Loucy (cell line): ENCODE data around the gene ALPK1.

Experiments
- H2AFZ ChIP-seq: fragments of 200-600 bp; sonication (generic); 2 replicates; pipeline ENCODE4 v1.6.0; 2016; ENCODE audit warnings: antibody characterized with exemption, mild to moderate bottlenecking, low read length, moderate library complexity
- H3F3A ChIP-seq: fragments of 200-600 bp; 2 replicates; pipeline ENCODE4 v1.6.0; 2016; ENCODE audit warnings: antibody characterized with exemption, low read depth, mild to moderate bottlenecking
- H3K27me3 ChIP-seq: fragments of 200-600 bp; sonication (generic); 2 replicates; pipeline ENCODE4 v1.6.1; 2014; ENCODE audit warnings: low read length, mild to moderate bottlenecking; ENCODE audit not compliant: insufficient read depth, poor library complexity, severe bottlenecking
- H3K36me3 ChIP-seq: fragments of 200-600 bp; sonication (generic); 2 replicates; pipeline ENCODE4 v1.6.1; 2016; ENCODE audit warnings: low read length; ENCODE audit not compliant: insufficient read depth
- H3K4me1 ChIP-seq: fragments of 200-600 bp; sonication (generic); 2 replicates; pipeline ENCODE4 v1.5.1; 2014; ENCODE audit warnings: low read length, mild to moderate bottlenecking; ENCODE audit not compliant: insufficient read depth, poor library complexity, severe bottlenecking
- H3K4me2 ChIP-seq: fragments of 200-600 bp; sonication (generic); 2 replicates; pipeline ENCODE4 v1.6.0; 2014; ENCODE audit warnings: antibody characterized with exemption, low read length, low read depth, mild to moderate bottlenecking; ENCODE audit not compliant: poor library complexity, severe bottlenecking
- H3K4me3 ChIP-seq: fragments of 200-600 bp; sonication (generic); 2 replicates; pipeline ENCODE4 v1.5.1; 2014; ENCODE audit warnings: low read length, mild to moderate bottlenecking, mixed read lengths; ENCODE audit not compliant: poor library complexity, severe bottlenecking
- H3K79me2 ChIP-seq: fragments of 200-600 bp; sonication (generic); 2 replicates; pipeline ENCODE4 v1.6.1; 2014; ENCODE audit warnings: low read length; ENCODE audit not compliant: insufficient read depth
- H3K9ac ChIP-seq: fragments of 200-600 bp; sonication (generic); 2 replicates; pipeline ENCODE4 v1.6.0; 2014; ENCODE audit warnings: mild to moderate bottlenecking, low read depth, low read length, moderate library complexity; ENCODE audit not compliant: poor library complexity, severe bottlenecking
- H3K9me2 ChIP-seq: fragments of 200-600 bp; sonication (generic); replicated peaks from 2 replicates; pipeline ENCODE4 v1.6.1; 2016; ENCODE audit warnings: low read depth, low read length, mixed read lengths
- H3K9me3 ChIP-seq: fragments of 200-600 bp; sonication (generic); 2 replicates; pipeline ENCODE4 v1.6.1; 2014; ENCODE audit warnings: mild to moderate bottlenecking, antibody characterized with exemption, low read length, low read depth; ENCODE audit not compliant: insufficient read depth
- H4K20me1 ChIP-seq: fragments of 200-600 bp; sonication (generic); 2 replicates; pipeline ENCODE4 v1.6.0; 2014; ENCODE audit warnings: antibody characterized with exemption, low read length, mild to moderate bottlenecking; ENCODE audit not compliant: insufficient read depth, poor library complexity, severe bottlenecking
- EZH2phosphoT487 ChIP-seq: fragments of 200-600 bp; IDR thresholded peaks from 2 replicates; pipeline ENCODE4 v1.6.1; 2018; ENCODE audit warnings: antibody characterized with exemption, mild to moderate bottlenecking, moderate library complexity, borderline replicate concordance
- TF ChIP-seq, protein P1 (sequence below): fragments of 200-600 bp; sonication (generic); conservative IDR thresholded peaks from 2 replicates; pipeline ENCODE4 v1.5.1; 2014; ENCODE audit warnings: mild to moderate bottlenecking, antibody characterized with exemption, low read length

ALPK1 gene

GRCh38 chr4:112357453-112357852, 60.3 kb downstream of the ALPK1 start:
- H3F3A ChIP-seq, result no peaks in the 10 kb centered on the region
- H3K79me2 ChIP-seq, result no peaks in the 10 kb centered on the region
- H3K27me3 ChIP-seq, result no peaks in the 10 kb centered on the region
- TF ChIP-seq EZH2phosphoT487, result no peak
- TF ChIP-seq, protein P1, sequence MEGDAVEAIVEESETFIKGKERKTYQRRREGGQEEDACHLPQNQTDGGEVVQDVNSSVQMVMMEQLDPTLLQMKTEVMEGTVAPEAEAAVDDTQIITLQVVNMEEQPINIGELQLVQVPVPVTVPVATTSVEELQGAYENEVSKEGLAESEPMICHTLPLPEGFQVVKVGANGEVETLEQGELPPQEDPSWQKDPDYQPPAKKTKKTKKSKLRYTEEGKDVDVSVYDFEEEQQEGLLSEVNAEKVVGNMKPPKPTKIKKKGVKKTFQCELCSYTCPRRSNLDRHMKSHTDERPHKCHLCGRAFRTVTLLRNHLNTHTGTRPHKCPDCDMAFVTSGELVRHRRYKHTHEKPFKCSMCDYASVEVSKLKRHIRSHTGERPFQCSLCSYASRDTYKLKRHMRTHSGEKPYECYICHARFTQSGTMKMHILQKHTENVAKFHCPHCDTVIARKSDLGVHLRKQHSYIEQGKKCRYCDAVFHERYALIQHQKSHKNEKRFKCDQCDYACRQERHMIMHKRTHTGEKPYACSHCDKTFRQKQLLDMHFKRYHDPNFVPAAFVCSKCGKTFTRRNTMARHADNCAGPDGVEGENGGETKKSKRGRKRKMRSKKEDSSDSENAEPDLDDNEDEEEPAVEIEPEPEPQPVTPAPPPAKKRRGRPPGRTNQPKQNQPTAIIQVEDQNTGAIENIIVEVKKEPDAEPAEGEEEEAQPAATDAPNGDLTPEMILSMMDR, result no peak
- H3K4me2 ChIP-seq, result no peak overlapping the region
- no peaks in the 10 kb centered on the region for H3K9me3 ChIP-seq
- H3K4me3 ChIP-seq, result no peak overlapping the region
- no peak overlapping the region for H3K9ac ChIP-seq
- H4K20me1 ChIP-seq, result no peaks in the 10 kb centered on the region
- H3K36me3 ChIP-seq, result no peaks in the 10 kb centered on the region
- peaks cover 10% of the 10 kb centered on the region for H3K4me1 ChIP-seq
- H3K9me2 ChIP-seq, result no peaks in the 10 kb centered on the region
- H2AFZ ChIP-seq, result no peak overlapping the region

GRCh38 chr4:112357897-112358296, 60.7 kb downstream of the ALPK1 start:
- TF ChIP-seq, protein P1, result no peak
- TF ChIP-seq EZH2phosphoT487, result no peak
- Histone ChIP-seq H3F3A (no peaks in the 10 kb centered on the region), H3K4me1 (peaks cover 10% of the 10 kb centered on the region), H3K4me3 (no peak overlapping the region), H2AFZ (no peak overlapping the region), H3K36me3 (no peaks in the 10 kb centered on the region), H3K9me3 (no peaks in the 10 kb centered on the region), H3K9ac (no peak overlapping the region), H3K4me2 (no peak overlapping the region), H3K27me3 (no peaks in the 10 kb centered on the region), H3K79me2 (no peaks in the 10 kb centered on the region), H3K9me2 (no peaks in the 10 kb centered on the region), H4K20me1 (no peaks in the 10 kb centered on the region)

DNA sequence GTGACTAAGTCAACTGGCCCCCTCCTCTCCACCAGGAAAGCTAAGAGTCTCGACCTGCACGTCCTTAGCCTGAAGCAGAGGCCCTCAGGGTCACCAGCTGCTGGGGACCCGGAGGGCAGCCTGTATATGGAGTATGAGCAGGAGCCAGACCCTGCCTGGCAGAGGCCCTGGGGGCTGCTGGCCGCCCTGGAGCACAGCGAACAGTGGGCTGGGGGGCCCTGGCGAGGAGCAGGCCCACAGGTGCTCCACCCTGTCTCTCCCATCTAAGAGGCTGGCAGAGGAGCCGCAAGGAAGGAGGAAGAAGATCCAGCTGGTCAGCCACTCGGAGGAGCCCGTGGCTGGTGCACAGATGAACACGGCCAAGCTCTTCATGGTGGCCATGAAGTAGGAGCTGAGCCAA, 61.2 kb downstream of the ALPK1 start:
- no peak overlapping the region for H3K9ac ChIP-seq
- no peaks in the 10 kb centered on the region for H4K20me1 ChIP-seq
- H3K4me1 ChIP-seq, result peaks cover 10% of the 10 kb centered on the region
- H3K27me3 ChIP-seq, result no peaks in the 10 kb centered on the region
- TF ChIP-seq, protein P1, result no peak
- TF ChIP-seq EZH2phosphoT487, result no peak
- H3K4me2 ChIP-seq, result no peak overlapping the region
- H3F3A ChIP-seq, result no peaks in the 10 kb centered on the region
- H3K9me3 ChIP-seq, result no peaks in the 10 kb centered on the region
- H3K9me2 ChIP-seq, result no peaks in the 10 kb centered on the region
- no peak overlapping the region for H3K4me3 ChIP-seq
- no peaks in the 10 kb centered on the region for H3K79me2 ChIP-seq
- no peak overlapping the region for H2AFZ ChIP-seq
- no peaks in the 10 kb centered on the region for H3K36me3 ChIP-seq
